Vagina (tissue), 2 donors: ENCODE data around the gene IRGQ.

ENCODE experiments used
- POLR2A ChIP-seq, 2 donors: fragments of 450-650 bp; IDR thresholded peaks; one replicate each; pipeline ENCODE4 v1.6.1; 2017; ENCODE audit warnings: antibody characterized with exemption in 2 of 2, mild to moderate bottlenecking in 2 of 2, moderate library complexity in 2 of 2
- POLR2AphosphoS5 ChIP-seq, 2 donors: sonication (generic); formaldehyde crosslinking; IDR thresholded peaks; one replicate each; pipeline ENCODE4 v1.9.0; 2017; ENCODE audit warnings: antibody characterized with exemption in 2 of 2, mild to moderate bottlenecking in 2 of 2, low read depth in 1 of 2; ENCODE audit not compliant: insufficient read depth in 1 of 2
- TF ChIP-seq, protein P1 (sequence below), 3 experiments: fragments of 450-650 bp in 2 of 3; fragments of 200-600 bp in 1 of 3; sonication (generic) in 1 of 3; IDR thresholded peaks; one replicate each; pipeline ENCODE4 v1.5.1; 2017 to 2019; ENCODE audit warnings: antibody characterized with exemption in 3 of 3, mild to moderate bottlenecking in 2 of 3, moderate library complexity in 2 of 3

DNA sequence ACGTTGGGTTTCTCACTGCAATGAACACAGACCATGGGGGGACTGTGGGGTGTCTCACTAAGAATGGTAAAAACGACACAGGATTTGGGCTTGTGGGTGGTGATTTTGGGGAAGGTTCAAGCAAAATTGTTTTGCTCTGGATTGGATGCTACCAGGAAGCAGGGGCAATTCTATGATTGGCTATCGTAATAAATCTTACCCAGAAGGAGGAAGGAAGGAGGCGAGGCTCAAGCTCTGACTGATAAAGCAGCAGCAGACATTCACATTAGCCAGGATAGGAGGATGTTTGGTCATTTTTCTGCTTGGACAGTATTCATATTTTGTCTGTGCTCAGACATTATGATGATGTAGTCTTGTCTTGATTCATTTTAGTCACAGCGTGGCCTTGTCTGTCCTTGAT lies 1.9 kb upstream of the IRGQ start:
- TF ChIP-seq POLR2AphosphoS5 (IDR thresholded peaks at IDR 0.05; ENCODE audit: insufficient read depth in 1 of 2, low read depth in 1 of 2) = no peak
- TF ChIP-seq, protein P1, sequence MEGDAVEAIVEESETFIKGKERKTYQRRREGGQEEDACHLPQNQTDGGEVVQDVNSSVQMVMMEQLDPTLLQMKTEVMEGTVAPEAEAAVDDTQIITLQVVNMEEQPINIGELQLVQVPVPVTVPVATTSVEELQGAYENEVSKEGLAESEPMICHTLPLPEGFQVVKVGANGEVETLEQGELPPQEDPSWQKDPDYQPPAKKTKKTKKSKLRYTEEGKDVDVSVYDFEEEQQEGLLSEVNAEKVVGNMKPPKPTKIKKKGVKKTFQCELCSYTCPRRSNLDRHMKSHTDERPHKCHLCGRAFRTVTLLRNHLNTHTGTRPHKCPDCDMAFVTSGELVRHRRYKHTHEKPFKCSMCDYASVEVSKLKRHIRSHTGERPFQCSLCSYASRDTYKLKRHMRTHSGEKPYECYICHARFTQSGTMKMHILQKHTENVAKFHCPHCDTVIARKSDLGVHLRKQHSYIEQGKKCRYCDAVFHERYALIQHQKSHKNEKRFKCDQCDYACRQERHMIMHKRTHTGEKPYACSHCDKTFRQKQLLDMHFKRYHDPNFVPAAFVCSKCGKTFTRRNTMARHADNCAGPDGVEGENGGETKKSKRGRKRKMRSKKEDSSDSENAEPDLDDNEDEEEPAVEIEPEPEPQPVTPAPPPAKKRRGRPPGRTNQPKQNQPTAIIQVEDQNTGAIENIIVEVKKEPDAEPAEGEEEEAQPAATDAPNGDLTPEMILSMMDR (IDR thresholded peaks at IDR 0.05) = no peak
- no peak for TF ChIP-seq POLR2A (IDR thresholded peaks at IDR 0.05)
